GM20000 (cell line): ENCODE measurements around the gene ACSF2.

Experiments
- DNase-seq: peaks from one replicate; pipeline ENCODE4 v3.0.0; 2012; ENCODE audit warnings: low spot score
- CTCF ChIP-seq: IDR thresholded peaks from 2 replicates; pipeline ENCODE4 v1.5.1; 2012; ENCODE audit warnings: mild to moderate bottlenecking, control low read depth; ENCODE audit errors: extremely low read depth, missing control alignments

Gene ACSF2

GRCh38 chr17:50460831-50461526 lies 35.0 kb downstream of the ACSF2 start:
- peak; percentile 3 for DNase-seq
- TF ChIP-seq CTCF = no peak

- TF ChIP-seq CTCF = no peak
- DNase-seq = peak; percentile 2
These were observed 35.6 kb downstream of the ACSF2 start for GRCh38 chr17:50461550-50462132.

- DNase-seq = no peak
- no peak for TF ChIP-seq CTCF
These were observed 36.4 kb downstream of the ACSF2 start for GRCh38 chr17:50462446-50462845.

- no peak for DNase-seq
- TF ChIP-seq CTCF = no peak
These were observed 38.1 kb downstream of the ACSF2 start for GRCh38 chr17:50464121-50464520.

GRCh38 chr17:50464736-50465135 lies 38.7 kb downstream of the ACSF2 start:
- no peak for DNase-seq
- TF ChIP-seq CTCF = no peak

GRCh38 chr17:50465171-50465570 lies 39.2 kb downstream of the ACSF2 start:
- no peak for TF ChIP-seq CTCF
- DNase-seq = no peak

GRCh38 chr17:50465635-50466034 lies 39.6 kb downstream of the ACSF2 start:
- TF ChIP-seq CTCF = no peak
- no peak for DNase-seq
